ENCODE measurements around the gene CBL. TPM values are rescaled to one million over a fixed set of nuclear protein-coding genes. Genes with fewer than 3 reads are reported as not detected.

CBL gene
- total and polyA plus RNA-seq, 10 of the 15 experiments (the other 5 are each of a cell fraction or from before 2014, with no cell fraction given) = 3.9 to 27.1 (median 9.5) TPM

- no TSS peak for BruUV-seq (replicated peaks)
- ATAC-seq = no peak
- Histone ChIP-seq H3K27ac (ENCODE audit: control insufficient read depth, insufficient read depth) (no peak overlapping the region), H3K4me2 (ENCODE audit: control insufficient read depth, insufficient read depth) (no peak overlapping the region), H3K9ac (ENCODE audit: control insufficient read depth, insufficient read depth, low read length) (no peak overlapping the region), H2AFZ (ENCODE audit: control insufficient read depth, low read depth, low read length) (no peak overlapping the region), H3K9me3 (replicated peaks; ENCODE audit: control insufficient read depth, insufficient read depth, low read length) (no peaks in the 10 kb centered on the region), H3K27me3 (replicated peaks in 1 of 2; ENCODE audit: control insufficient read depth in 2 of 2, insufficient read depth in 2 of 2, low read length in 1 of 2) (no peaks in the 10 kb centered on the region), H3K36me3 (ENCODE audit: control insufficient read depth in 2 of 2, insufficient read depth in 2 of 2, low read length in 1 of 2) (no peaks in the 10 kb centered on the region), H3K79me2 (ENCODE audit: control insufficient read depth, insufficient read depth, low read length) (peaks cover 8% of the 10 kb centered on the region), H3K4me3 (no peak overlapping the region), H3K4me1 (ENCODE audit: control insufficient read depth, insufficient read depth, low read length) (peaks cover 5% of the 10 kb centered on the region; the same call in 1 of the 2 replicates), H4K20me1 (ENCODE audit: control insufficient read depth, insufficient read depth) (no peaks in the 10 kb centered on the region)
- ChIA-PET CTCF (interaction anchor here (6.1 kb wide), 1 partner anchor 8 kb away, joined by 58 read pairs; no protein-coding TSS in a partner anchor), POLR2A (no interaction called here), RAD21 (ENCODE audit: unreplicated experiment) (no interaction called here), SMC1A (ENCODE audit: uncharacterized antibody, unreplicated experiment) (no interaction called here)
- intact Hi-C loops (cut with micrococcal nuclease; ENCODE audit: unreplicated experiment) (no loop called here), in situ Hi-C loops (cut with MboI) (no loop called here)
- no peak for FAIRE-seq
- no peak for DNase-seq (ENCODE audit: low read depth, low spot score)
- TF ChIP-seq CUX1 (IDR thresholded peaks at IDR 0.05; ENCODE audit: insufficient replicate concordance, low read depth, low read length) = no peak
- no peak for TF ChIP-seq ZBED1 (IDR thresholded peaks at IDR 0.05; ENCODE audit: borderline replicate concordance)
- no peak for TF ChIP-seq MYC (IDR thresholded peaks at IDR 0.05; ENCODE audit: insufficient read depth, insufficient read length, insufficient replicate concordance, low read length, severe bottlenecking)
- no peak for TF ChIP-seq CREB1 (IDR thresholded peaks at IDR 0.05; ENCODE audit: low read depth)
- TF ChIP-seq KDM1A (IDR thresholded peaks at IDR 0.05; ENCODE audit: borderline replicate concordance) = no peak
- no peak for TF ChIP-seq JUND (IDR thresholded peaks at IDR 0.05; ENCODE audit: low read depth, low read length)
- no peak for TF ChIP-seq SPI1 (IDR thresholded peaks at IDR 0.05; ENCODE audit: borderline replicate concordance, insufficient read depth, low read depth, low read length)
- no peak for TF ChIP-seq TCF7 (IDR thresholded peaks at IDR 0.05; ENCODE audit: borderline replicate concordance)
- TF ChIP-seq CHD2 (IDR thresholded peaks at IDR 0.05; ENCODE audit: borderline replicate concordance, low read depth, low read length) = no peak
- TF ChIP-seq RELB (IDR thresholded peaks at IDR 0.05; ENCODE audit: low read depth) = no peak
- TF ChIP-seq YY1 (IDR thresholded peaks at IDR 0.05; ENCODE audit: low read depth, low read length) = no peak
- no peak for TF ChIP-seq TBL1XR1 (IDR thresholded peaks at IDR 0.05; ENCODE audit: low read depth, low read length)
- no peak for TF ChIP-seq KAT2A (conservative IDR thresholded peaks at IDR 0.05; ENCODE audit: control insufficient read depth, low read depth, low read length)
- TF ChIP-seq ZNF622 (IDR thresholded peaks at IDR 0.05) = no peak
- no peak for TF ChIP-seq TAF1 (IDR thresholded peaks at IDR 0.05; ENCODE audit: borderline replicate concordance, low read depth, low read length)
- TF ChIP-seq E2F4 (IDR thresholded peaks at IDR 0.05; ENCODE audit: low read depth, low read length) = no peak
- no peak for TF ChIP-seq SMAD1 (IDR thresholded peaks at IDR 0.05; ENCODE audit: low read depth, partially characterized antibody)
- TF ChIP-seq MTA3 (IDR thresholded peaks at IDR 0.05; ENCODE audit: borderline replicate concordance, low read length) = no peak
- WGBS (ENCODE audit: insufficient coverage, insufficient replicate concordance, low lambda C conversion rate, missing lambda C conversion rate) = 0% methylated on average over 1 of the region's 1 CpG
These were observed 124.1 kb downstream of the CBL start for GRCh38 chr11:119330237-119330636.

Measured in GM12878 (cell line).